Neural progenitor cell (in vitro differentiated cells): ENCODE results near the gene OR56A5.

Experiments used
- EZH2 ChIP-seq: fragments of 200-600 bp; sonication (generic); IDR thresholded peaks from 2 replicates; pipeline ENCODE4 v1.6.1; 2017; ENCODE audit warnings: antibody characterized with exemption, mild to moderate bottlenecking, moderate library complexity
- TF ChIP-seq, protein P1 (sequence below): fragments of 200-600 bp; sonication (generic); IDR thresholded peaks from 2 replicates; pipeline ENCODE4 v1.5.1; 2017; ENCODE audit warnings: antibody characterized with exemption, mild to moderate bottlenecking

DNA sequence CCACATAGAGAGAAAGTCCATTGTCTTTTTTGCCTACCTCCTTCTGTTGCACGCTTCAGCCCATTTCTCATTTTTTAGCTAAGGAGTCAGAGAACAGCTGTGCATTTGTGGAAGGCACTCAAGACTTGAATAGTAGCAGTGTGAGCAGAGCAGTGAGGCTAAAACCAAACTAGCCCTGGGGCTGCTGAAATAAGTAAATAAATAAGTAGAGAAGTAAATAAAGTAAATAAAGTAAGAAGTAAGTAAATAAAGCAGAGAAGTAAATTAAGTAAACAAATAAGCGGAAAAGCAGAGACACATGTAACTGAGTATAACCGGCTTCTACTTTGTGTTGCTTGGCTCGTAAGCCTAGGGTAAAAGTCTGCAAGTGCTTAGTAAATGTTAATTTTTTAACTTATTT lies 20.9 kb upstream of the OR56A5 start:
- TF ChIP-seq, protein P1, sequence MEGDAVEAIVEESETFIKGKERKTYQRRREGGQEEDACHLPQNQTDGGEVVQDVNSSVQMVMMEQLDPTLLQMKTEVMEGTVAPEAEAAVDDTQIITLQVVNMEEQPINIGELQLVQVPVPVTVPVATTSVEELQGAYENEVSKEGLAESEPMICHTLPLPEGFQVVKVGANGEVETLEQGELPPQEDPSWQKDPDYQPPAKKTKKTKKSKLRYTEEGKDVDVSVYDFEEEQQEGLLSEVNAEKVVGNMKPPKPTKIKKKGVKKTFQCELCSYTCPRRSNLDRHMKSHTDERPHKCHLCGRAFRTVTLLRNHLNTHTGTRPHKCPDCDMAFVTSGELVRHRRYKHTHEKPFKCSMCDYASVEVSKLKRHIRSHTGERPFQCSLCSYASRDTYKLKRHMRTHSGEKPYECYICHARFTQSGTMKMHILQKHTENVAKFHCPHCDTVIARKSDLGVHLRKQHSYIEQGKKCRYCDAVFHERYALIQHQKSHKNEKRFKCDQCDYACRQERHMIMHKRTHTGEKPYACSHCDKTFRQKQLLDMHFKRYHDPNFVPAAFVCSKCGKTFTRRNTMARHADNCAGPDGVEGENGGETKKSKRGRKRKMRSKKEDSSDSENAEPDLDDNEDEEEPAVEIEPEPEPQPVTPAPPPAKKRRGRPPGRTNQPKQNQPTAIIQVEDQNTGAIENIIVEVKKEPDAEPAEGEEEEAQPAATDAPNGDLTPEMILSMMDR: no peak
- TF ChIP-seq EZH2: no peak
